GM12878 (cell line): ENCODE data around the gene MAML2. TPM values are rescaled to one million over a fixed set of nuclear protein-coding genes. Genes with fewer than 3 reads are reported as not detected.

Source experiments
- ATAC-seq: fragments of 200-7000 bp; cut with Tn5 transposase; 3 replicates; pipeline ENCODE4 v1.9.1; 2020; ENCODE audit warnings: mild to moderate bottlenecking, moderate library complexity
- BruUV-seq: library from RNA; stranded (reverse); fragments of 400-500 nt; replicated peaks from 2 replicates; lab custom pipeline; 2021; lab: Mats Ljungman, UMichigan
- CTCF ChIA-PET: fragments of 300-600 bp; sonication (Branson Sonifier 250); formaldehyde crosslinking; extraction: SDS; loops from one replicate; lab custom pipeline; 2021; ENCODE audit warnings: inconsistent platforms; lab: Yijun Ruan, JAX
- POLR2A ChIA-PET: fragments of 350-600 bp; formaldehyde crosslinking; extraction: SDS; loops from one replicate; lab custom pipeline; 2021; ENCODE audit warnings: inconsistent platforms; lab: Charles Lee
- RAD21 ChIA-PET: fragments of 300-600 bp; sonication (Branson Sonifier 250); formaldehyde crosslinking; loops from one replicate; lab custom pipeline; 2023; ENCODE audit warnings: antibody characterized with exemption; ENCODE audit not compliant: unreplicated experiment; lab: Charles Lee
- SMC1A ChIA-PET: fragments of 300-600 bp; sonication (Branson Sonifier 250); formaldehyde crosslinking; loops from one replicate; lab custom pipeline; 2023; ENCODE audit not compliant: unreplicated experiment, uncharacterized antibody; lab: Charles Lee
- DNase-seq: peaks from one replicate; pipeline ENCODE4 v3.0.0-alpha.2; 2011; ENCODE audit warnings: low read depth, low spot score
- FAIRE-seq: peaks from 3 replicates; lab custom pipeline; 2011; peaks lifted over from hg19 to GRCh38; lab: Jason Lieb, UNC
- H2AFZ ChIP-seq: 2 replicates; pipeline ENCODE4 v1.6.0; 2011; ENCODE audit warnings: low read depth, low read length, control low read depth; ENCODE audit not compliant: control insufficient read depth
- H3K27ac ChIP-seq: 2 replicates; pipeline ENCODE4 v1.5.1; 2011; ENCODE audit warnings: control low read depth; ENCODE audit not compliant: control insufficient read depth, insufficient read depth
- H3K27me3 ChIP-seq, 2 experiments: replicated peaks in 1 of 2; 2 replicates each; pipeline versions ENCODE4 v1.6.0 to v1.6.1; 2011; ENCODE audit warnings: low read length in 1 of 2; ENCODE audit not compliant: control insufficient read depth in 2 of 2, insufficient read depth in 2 of 2
- H3K36me3 ChIP-seq, 2 experiments: 2 replicates each; pipeline ENCODE4 v1.5.1; 2011; ENCODE audit warnings: low read length in 1 of 2; ENCODE audit not compliant: control insufficient read depth in 2 of 2, insufficient read depth in 2 of 2
- H3K4me1 ChIP-seq: 2 replicates; pipeline ENCODE4 v1.6.1; 2011; ENCODE audit warnings: mild to moderate bottlenecking, low read length, moderate library complexity, mixed read lengths; ENCODE audit not compliant: control insufficient read depth, insufficient read depth
- H3K4me2 ChIP-seq: 2 replicates; pipeline ENCODE4 v1.6.0; 2011; ENCODE audit warnings: control low read depth; ENCODE audit not compliant: control insufficient read depth, insufficient read depth
- H3K4me3 ChIP-seq: fragments of 200-600 bp; sonication (generic); 2 replicates; pipeline ENCODE4 v1.5.1; 2016
- H3K79me2 ChIP-seq: 2 replicates; pipeline ENCODE4 v1.6.0; 2011; ENCODE audit warnings: low read length; ENCODE audit not compliant: control insufficient read depth, insufficient read depth
- H3K9ac ChIP-seq: 2 replicates; pipeline ENCODE4 v1.8.0; 2011; ENCODE audit warnings: low read length, control low read depth, mixed read lengths; ENCODE audit not compliant: control insufficient read depth, insufficient read depth
- H3K9me3 ChIP-seq: replicated peaks from 3 replicates; pipeline ENCODE4 v1.5.1; 2011; ENCODE audit warnings: mild to moderate bottlenecking, low read length; ENCODE audit not compliant: control insufficient read depth, insufficient read depth
- H4K20me1 ChIP-seq: 2 replicates; pipeline ENCODE4 v1.6.0; 2011; ENCODE audit not compliant: control insufficient read depth, insufficient read depth
- BCLAF1 ChIP-seq: fragments of 450-650 bp; IDR thresholded peaks from 2 replicates; pipeline ENCODE4 v1.6.1; 2017; ENCODE audit warnings: antibody characterized with exemption, mild to moderate bottlenecking, moderate library complexity
- IKZF2 ChIP-seq, 2 experiments: fragments of 450-650 bp; IDR thresholded peaks; 2 replicates each; pipeline ENCODE4 v1.6.1; 2017; ENCODE audit warnings: mild to moderate bottlenecking in 2 of 2, moderate library complexity in 2 of 2
- JUND ChIP-seq: IDR thresholded peaks from 2 replicates; pipeline ENCODE4 v1.6.1; 2012; ENCODE audit warnings: low read depth, mild to moderate bottlenecking, low read length, improper control_type of control experiment, moderate library complexity
- NBN ChIP-seq: fragments of 450-650 bp; IDR thresholded peaks from 2 replicates; pipeline ENCODE4 v1.6.1; 2016
- NFYB ChIP-seq: IDR thresholded peaks from 2 replicates; pipeline ENCODE4 v1.6.1; 2011; ENCODE audit warnings: low read depth, mild to moderate bottlenecking, low read length, improper control_type of control experiment, moderate library complexity; ENCODE audit not compliant: insufficient read depth
- SUZ12 ChIP-seq: fragments of 200-600 bp; sonication (generic); IDR thresholded peaks from one replicate; pipeline ENCODE4 v1.6.1; 2018; ENCODE audit warnings: antibody characterized with exemption, mild to moderate bottlenecking; ENCODE audit not compliant: unreplicated experiment
- ZBED1 ChIP-seq: IDR thresholded peaks from 2 replicates; pipeline ENCODE4 v1.6.1; 2016; ENCODE audit warnings: borderline replicate concordance
- ZNF217 ChIP-seq: fragments of 450-650 bp; IDR thresholded peaks from 2 replicates; pipeline ENCODE4 v1.6.1; 2017; ENCODE audit warnings: antibody characterized with exemption, mild to moderate bottlenecking
- in situ Hi-C: fragments of 300-500 bp; cut with MboI; formaldehyde crosslinking; loops from 9 replicates; pipeline ENCODE4 v1.14.3; 2018; ENCODE audit warnings: mixed read lengths
- intact Hi-C: fragments of 100-400 bp; cut with micrococcal nuclease; formaldehyde crosslinking; loops from one replicate; pipeline ENCODE4 v1.14.2; 2022; ENCODE audit not compliant: unreplicated experiment
- polyA plus RNA-seq, 11 experiments: library from polyadenylated mRNA; depleted of rRNA in 4 of 11; unstranded in 6 of 11; stranded (reverse) in 5 of 11; fragments of >200 nt; fragmentation: Nextera tagmentation in 4 of 11; fragmentation: Illumina TruSeq in 1 of 11; extraction: Ambion mirVana in 4 of 11; extraction: Trizol in 1 of 11; gene quantifications; 1 replicate in 1 of 11; 2 replicates in 10 of 11; pipeline versions ENCODE4 v1.2.1 to v1.2.3, GENCODE V29; 2011 to 2016; ENCODE audit warnings: inconsistent platforms in 2 of 11, missing spikeins in 2 of 11, low read depth in 1 of 11
- total RNA-seq, 4 experiments: library from RNA; depleted of rRNA in 3 of 4; stranded (reverse); fragments of >200 nt in 3 of 4; fragmentation: Illumina TruSeq in 1 of 4; extraction: Trizol in 1 of 4; gene quantifications; 2 replicates each; pipeline versions ENCODE4 v1.2.1 to v1.2.3, GENCODE V29; 2013 to 2021
- TF ChIP-seq, protein P1 (sequence below): IDR thresholded peaks from 2 replicates; pipeline ENCODE4 v1.6.1; 2012; ENCODE audit warnings: low read depth, low read length, improper control_type of control experiment

MAML2 gene
- total and polyA plus RNA-seq, 10 of the 15 experiments (the other 5 are each of a cell fraction or from before 2014, with no cell fraction given) = 2.5 to 15.1 (median 12.0) TPM

DNA sequence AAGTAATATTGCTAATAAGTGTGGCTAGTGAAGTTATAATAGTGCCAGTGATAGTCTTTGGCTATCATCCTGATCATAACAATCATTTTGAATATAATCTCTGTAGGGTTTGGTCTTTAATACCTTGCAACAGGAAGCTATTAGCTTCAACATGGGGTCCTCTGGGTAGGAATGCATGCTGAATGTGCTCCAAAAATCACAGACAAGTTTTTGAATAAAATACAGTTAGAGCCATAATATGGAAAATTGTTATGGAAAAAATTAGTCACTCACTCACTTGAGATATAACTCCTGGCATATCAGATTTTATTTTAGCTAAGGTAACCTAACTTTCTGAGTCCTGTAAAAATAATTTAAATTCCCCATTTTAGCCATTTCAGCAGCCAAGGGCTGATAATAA is 323.7 kb downstream of the MAML2 start:
- BruUV-seq = no TSS peak
- CTCF ChIA-PET = no interaction called here
- no peak for DNase-seq
- no peaks in the 10 kb centered on the region; the same call in 1 of the 2 replicates for H4K20me1 ChIP-seq
- TF ChIP-seq ZBED1 (no peak), NFYB (no peak), NBN (no peak), BCLAF1 (no peak), JUND (no peak), IKZF2 (IDR thresholded peaks at IDR 0.05) (no peak), ZNF217 (no peak), SUZ12 (no peak)
- TF ChIP-seq, protein P1, sequence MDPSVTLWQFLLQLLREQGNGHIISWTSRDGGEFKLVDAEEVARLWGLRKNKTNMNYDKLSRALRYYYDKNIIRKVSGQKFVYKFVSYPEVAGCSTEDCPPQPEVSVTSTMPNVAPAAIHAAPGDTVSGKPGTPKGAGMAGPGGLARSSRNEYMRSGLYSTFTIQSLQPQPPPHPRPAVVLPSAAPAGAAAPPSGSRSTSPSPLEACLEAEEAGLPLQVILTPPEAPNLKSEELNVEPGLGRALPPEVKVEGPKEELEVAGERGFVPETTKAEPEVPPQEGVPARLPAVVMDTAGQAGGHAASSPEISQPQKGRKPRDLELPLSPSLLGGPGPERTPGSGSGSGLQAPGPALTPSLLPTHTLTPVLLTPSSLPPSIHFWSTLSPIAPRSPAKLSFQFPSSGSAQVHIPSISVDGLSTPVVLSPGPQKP = no peak
- TF ChIP-seq, all 136 proteins: peak for 0
- H3K27ac ChIP-seq = no peak overlapping the region
- ChIA-PET SMC1A (interaction anchor here (1.5 to 2.0 kb wide), 2 partner anchors 17 to 32 kb away, joined by 7 read pairs; no protein-coding TSS in a partner anchor), POLR2A (interaction anchor here (0.5 kb wide), 1 partner anchor 226 kb away, joined by 5 read pairs; no protein-coding TSS in a partner anchor), RAD21 (no interaction called here)
- H3K4me1 ChIP-seq = peaks cover 8% of the 10 kb centered on the region
- in situ Hi-C loops (no loop called here), intact Hi-C loops (no loop called here)
- no peaks in the 10 kb centered on the region; the same call in 1 of the 2 replicates for H3K79me2 ChIP-seq
- no peaks in the 10 kb centered on the region for H3K36me3 ChIP-seq
- H3K4me2 ChIP-seq = no peak overlapping the region
- H3K9ac ChIP-seq = no peak overlapping the region
- FAIRE-seq (no peak), ATAC-seq (no peak)
- H3K27me3 ChIP-seq = no peaks in the 10 kb centered on the region
- H2AFZ ChIP-seq = no peak overlapping the region
- no peaks in the 10 kb centered on the region for H3K9me3 ChIP-seq
- no peak overlapping the region for H3K4me3 ChIP-seq
